ENCODE measurements around the gene NPM1.
"Not testable (repeated sequence)": the region's sequence is repeated elsewhere in the genome, so short reads cannot be mapped to it uniquely, and the experiment has no call there.

The NPM1 gene

DNA sequence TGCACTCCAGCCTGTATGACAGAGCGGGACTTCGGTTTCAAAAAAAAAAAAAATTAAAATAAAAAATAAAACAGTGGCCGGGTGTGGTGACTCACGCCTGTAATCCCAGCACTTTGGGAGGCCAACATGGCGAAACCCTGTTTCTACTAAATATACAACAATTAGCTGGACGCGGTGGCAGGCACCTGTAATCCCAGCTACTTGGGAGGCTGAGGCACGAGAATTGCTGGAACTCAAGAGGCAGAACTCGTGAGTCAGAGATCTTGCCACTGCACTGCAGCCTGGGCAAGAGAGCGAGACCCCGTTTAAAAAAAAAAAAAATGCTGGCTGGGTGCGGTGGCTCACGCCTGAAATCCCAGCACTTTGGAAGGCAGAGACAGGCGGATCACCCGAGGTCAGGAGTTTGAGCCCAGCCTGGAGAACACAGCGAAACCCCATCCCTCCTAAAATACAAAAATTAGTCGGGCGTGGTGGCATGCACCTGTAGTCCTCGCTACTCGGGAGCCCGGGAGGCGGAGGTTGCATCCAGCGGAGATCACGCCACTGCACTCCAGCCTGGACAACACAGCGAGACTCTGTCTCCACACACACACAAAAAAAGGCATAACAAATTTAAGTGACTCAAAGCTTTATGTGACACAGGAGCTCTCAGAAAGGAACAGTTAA is 1.5 kb upstream of the NPM1 start:
- no peak for DNase-seq (ENCODE audit: low read depth in 1 of 2, low spot score in 1 of 2)

DNA sequence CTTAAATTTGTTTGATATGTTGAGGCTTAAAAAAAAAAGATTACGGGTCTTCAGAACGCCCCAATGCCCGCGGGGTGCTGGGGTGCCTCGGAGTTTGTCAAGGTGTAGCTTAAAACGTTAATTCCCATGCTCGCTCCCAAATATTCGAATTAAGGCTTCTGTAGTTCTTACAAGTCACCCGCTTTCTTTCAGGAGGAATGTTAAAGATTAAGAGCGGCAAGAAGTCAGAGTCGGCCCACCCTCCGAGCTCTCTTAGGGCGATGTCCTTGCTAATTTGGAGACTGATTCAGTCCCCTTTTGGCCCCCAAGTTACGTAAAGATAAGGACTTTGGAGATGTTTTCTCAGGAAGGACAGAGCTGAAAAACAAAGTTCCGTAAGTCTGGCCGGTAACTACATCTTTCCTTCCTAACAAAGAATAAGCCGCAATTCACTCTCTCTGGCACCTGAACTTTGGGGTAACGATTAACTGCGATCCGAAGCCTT is 746 bp upstream of the NPM1 start:
- no peak for DNase-seq (ENCODE audit: low read depth in 1 of 2, low spot score in 1 of 2)

DNA sequence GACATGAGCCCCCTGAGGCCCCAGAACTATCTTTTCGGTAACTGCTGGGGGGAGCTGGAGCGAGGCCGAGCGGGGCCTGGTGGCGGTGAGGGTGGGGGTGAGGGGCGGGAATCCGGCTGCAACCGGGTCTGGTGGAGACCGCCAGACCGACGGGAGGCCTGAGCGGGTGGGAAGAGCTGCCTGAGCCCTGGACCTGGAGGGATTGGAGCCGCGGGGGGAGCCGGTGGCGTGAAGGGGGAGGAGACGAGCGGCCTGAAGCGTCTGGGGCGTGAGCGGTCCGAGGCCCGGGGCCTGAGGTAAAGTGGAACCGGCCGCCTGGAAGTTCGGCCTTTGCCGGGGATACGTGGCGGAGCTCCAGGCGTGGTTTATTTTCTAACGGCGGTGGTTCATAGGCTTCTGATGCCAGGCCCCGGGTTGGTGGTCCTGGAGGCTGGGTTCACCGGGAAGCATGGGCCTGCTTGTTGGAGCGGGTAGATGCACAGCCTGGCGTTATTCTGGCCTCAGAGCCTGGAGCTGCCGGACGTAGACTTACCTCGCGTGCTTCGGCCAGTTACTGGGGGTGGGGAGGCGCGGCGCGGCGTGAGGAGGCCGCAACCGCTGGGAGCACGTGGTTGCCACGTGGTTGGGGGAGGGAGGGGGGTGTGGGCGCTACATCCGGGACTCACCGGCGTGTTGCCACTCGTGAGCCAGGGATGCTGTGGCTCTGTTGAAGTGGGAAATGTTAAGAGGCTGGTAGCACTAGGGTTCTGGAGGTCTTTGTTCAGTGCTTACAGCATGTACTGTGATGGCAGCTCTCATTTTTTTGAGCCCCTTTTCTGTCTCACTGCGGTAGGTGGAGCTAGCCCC is 544 bp downstream of the NPM1 start:
- DNase-seq (ENCODE audit: low read depth in 1 of 2, low spot score in 1 of 2), result peak; percentile 75 to 76

DNA sequence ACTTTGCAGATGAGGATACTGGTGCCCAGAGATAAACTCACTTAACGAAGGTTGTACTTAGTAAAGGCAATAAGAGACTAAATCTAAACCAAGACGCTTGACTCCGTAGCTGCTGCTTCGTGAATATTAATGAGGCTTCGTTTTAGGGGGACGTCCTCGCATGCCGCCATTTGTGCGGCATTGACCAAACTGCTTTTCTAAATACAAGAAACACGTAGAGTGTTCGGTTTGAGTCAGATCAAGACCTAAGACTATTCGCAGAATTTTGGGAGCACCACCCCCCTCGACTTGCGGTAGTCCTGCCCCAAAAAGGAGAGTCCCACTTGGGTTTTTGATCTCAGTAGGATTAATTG is 1.1 kb downstream of the NPM1 start:
- peak in 1 of 2 donors; percentile 19 for DNase-seq (ENCODE audit: low read depth in 1 of 2, low spot score in 1 of 2)

DNA sequence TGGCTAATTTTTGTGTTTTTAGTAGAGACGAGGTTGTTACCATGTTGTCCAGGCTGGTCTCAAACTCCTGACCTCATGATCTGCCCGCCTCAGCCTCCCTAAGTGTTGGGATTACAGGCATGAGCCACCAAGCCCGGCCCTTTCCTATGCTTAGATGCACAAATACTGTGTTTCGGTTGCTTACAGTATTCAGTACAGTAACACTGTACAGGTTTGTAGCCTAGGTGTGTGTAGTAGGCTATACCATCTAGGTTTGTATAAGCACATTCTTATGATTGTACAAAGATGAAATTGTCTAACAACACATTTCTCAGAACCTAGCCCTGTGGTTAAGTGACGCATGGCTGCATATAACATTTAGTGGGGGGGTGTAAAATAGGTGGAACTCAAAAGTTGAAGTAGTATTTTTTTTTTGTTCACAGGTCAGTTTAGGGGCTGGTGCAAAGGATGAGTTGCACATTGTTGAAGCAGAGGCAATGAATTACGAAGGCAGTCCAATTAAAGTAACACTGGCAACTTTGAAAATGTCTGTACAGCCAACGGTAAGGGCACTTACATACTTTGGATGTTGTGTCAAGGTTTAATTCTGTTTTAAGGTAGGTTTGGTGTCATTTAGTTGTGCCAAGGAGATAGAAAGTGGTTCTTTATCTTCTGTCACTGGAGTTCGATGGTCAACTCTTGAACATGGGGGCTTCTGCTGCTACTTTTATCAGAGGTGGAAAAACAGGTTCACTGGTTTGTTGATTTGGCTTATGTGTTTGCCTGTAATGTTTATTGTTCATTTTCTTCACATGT is 3.4 kb downstream of the NPM1 start:
- DNase-seq (ENCODE audit: low read depth in 1 of 2, low spot score in 1 of 2), result no peak

DNA sequence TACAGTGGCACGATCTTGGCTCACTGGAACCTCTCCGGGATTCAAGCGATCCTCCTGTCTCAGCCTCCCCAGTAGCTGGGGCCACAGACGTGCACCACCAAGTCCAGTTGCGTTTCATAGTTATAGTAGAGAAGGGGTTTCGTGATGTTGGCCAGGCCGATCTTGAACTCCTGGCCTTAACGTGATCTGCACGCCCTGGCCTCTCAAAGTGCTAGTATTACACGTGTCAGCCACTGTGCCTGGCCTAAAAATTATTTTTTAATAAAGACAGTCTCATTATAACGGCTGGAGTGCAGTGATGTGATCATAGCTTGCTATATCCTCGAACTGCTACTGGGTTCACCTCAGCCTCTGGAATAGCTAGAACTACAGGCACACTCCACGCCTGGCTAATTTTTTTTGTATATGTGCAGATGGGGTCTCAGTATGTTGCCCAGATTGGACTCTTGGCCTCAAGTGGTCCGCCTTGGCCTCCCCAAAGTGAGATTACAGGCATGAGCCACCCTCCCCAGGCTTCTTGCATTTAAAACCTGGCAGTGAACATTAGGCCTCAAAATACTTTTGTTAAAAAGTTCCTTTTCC is 4.4 kb downstream of the NPM1 start:
- DNase-seq (ENCODE audit: low read depth in 1 of 2, low spot score in 1 of 2), result no peak

DNA sequence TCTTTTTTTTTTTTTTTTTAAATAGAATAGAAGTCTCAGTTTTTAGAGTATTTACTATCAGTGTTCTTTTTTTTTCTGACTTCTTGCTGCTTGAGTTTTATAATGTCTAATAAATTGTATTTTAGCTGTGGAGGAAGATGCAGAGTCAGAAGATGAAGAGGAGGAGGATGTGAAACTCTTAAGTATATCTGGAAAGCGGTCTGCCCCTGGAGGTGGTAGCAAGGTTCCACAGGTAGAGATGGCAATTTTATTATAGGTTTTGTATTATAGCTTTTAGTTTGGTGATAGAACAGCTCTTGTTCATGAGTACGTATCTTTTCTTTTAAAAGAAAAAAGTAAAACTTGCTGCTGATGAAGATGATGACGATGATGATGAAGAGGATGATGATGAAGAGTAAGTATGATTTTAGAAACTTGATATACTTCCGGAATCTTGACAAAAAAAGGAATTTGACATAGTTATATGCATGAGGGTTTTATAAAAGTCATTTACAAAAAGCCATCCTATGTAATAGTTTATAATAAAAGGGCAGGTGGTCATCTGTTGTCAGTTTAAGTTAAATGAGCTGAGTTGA is 5.0 kb downstream of the NPM1 start:
- no peak for DNase-seq (ENCODE audit: low read depth in 1 of 2, low spot score in 1 of 2)

DNA sequence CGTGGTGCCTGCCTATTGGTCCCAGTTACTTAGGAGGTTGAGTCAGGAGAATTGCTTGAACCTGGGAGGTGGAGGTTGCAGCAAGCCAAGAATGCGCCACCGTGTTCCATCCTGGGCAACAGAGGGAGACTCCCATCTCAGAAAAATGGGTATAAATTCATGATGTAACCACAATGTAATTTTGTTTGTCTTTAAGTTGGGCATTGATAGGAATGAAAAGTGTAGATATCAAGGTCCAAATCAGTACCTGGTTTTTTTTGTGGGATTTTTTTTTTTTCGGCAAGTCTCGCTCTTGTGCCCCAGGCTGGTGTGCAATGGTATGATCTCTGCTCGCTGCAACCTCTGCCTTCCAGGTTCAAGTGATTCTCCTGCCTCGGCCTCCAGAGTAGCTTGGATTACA is 7.4 kb downstream of the NPM1 start:
- no peak for DNase-seq (ENCODE audit: low read depth in 1 of 2, low spot score in 1 of 2)

DNA sequence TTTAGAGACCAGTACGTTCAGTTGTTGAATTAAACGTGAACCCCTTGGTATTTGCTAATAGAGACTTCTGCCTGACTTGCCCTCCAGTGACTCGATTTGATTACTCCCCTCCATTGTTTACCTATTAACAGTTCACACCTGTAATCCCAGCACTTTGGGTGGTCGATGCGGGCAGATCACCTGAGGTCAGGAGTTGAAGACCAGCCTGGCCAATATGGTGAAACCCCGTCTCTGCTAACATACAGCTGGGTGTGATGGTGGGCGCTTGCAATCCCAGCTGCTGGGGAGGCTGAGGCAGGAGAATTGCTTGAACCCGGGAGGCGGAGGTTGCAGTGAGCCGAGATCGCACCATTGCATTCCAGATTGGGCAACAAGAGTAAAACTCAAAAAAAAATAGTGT is 8.9 kb downstream of the NPM1 start:
- DNase-seq (ENCODE audit: low read depth in 1 of 2, low spot score in 1 of 2), result not testable (repeated sequence)

DNA sequence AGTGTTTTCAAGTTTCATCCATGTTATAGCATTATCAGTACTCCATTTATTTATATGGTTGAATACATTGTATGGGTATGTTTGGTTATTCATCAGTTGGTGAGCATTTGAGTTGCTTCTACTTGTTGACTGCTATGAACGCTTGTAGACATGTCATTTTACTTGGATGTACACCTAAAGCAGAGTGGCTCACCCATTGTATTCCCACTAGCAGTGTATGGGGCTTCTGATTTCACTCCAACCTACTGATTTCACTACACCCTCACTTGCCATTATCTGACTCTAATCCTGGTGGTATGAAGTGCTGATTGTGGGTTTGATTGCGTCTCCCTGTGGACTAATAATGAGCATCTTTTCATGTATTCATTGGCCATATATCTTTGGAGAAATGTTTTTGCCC is 9.5 kb downstream of the NPM1 start:
- no peak for DNase-seq (ENCODE audit: low read depth in 1 of 2, low spot score in 1 of 2)

DNA sequence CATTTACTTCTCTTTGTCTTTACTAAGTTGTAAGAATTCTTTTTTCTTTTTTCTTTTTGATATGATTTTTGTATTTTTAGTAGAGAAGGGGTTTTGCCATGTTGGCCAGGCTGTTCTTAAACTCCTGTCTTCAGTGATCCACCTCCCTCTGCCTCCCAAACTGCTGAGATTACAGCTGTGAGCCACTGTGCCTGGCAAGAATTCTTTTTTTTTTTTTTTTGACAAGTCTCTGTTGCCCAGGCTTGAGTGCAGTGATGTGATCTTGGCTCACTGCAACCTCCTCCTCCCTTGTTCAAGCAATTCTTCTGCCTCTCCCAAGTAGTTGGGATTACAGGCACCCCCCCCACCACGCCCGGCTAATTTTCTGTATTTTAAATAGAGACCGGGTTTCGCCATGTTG is 9.9 kb downstream of the NPM1 start:
- DNase-seq (ENCODE audit: low read depth in 1 of 2, low spot score in 1 of 2), result no peak

DNA sequence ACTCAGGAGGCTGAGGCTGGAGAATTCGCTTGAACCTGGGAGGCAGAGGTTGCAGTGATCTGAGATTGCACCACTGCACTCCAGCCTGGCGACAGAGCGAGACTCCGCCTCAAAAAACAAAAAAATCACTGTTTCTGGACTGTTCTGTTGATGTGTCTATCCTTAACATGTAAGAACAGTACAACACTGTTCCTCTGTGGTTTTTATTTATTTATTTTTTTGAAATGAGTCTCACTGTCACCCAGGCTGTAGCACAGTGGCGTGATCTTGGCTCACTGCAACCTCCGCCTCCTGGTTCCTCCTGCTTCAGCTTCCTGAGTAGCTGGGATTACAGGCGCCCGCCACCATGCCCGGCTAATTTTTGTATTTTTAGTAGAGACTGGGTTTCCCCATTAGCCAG is 11.0 kb downstream of the NPM1 start:
- DNase-seq (ENCODE audit: low read depth in 1 of 2, low spot score in 1 of 2), result not testable (repeated sequence)

DNA sequence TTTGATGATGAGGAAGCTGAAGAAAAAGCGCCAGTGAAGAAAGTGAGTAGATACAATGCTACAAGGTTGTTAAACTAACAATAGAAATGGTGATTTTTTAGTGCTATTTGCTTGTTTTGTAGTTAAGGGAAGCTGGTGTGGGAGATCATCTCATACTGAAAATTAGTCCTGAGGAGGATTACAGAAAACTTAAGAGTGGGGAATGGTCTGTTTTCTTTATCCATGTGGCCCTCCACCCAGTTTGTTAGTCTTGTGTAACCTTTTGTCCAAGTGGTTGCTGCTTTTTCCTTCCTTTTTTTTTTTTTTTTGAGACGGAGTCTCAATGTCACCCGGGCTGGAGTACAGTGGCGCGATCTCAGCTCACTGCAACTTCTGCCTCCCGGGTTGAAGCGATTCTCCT is 12.5 kb downstream of the NPM1 start:
- DNase-seq (ENCODE audit: low read depth in 1 of 2, low spot score in 1 of 2), result no peak

DNA sequence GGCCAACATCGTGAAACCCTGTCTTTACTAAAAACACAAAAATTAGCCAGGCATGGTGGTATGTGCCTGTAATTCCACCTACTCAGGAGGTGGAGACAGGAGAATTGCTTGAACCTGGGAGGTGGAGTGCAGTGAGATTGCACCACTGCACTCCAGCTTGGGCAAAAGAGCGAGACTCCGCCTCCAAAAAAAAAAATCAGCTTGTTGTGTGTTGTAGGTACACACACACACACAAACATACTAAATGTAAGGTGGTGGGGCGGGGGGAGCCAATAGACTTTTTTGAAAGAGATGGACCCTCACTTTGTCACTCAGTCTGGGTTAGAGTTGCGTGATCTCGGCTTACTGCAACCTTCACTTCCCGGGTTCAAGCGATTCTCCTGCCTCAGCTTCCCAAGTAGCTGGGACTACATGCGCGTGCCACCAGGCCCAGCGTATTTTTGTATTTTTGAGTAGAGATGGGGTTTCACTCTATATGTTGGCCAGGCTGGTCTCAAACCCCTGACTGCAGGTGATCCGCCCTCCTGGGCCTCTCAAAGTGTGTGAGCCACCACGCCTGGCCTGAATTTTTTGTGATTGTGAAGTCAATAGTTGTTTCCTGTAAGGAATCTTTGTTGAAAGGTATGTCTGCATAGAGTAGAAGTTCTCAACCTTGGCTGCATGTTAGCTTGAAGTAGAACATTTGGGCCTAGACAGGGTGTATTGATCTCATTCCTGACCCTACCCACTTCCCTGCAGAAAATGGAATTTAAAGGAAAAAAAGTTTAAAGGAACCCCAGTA is 13.7 kb downstream of the NPM1 start:
- DNase-seq (ENCODE audit: low read depth in 1 of 2, low spot score in 1 of 2), result no peak

DNA sequence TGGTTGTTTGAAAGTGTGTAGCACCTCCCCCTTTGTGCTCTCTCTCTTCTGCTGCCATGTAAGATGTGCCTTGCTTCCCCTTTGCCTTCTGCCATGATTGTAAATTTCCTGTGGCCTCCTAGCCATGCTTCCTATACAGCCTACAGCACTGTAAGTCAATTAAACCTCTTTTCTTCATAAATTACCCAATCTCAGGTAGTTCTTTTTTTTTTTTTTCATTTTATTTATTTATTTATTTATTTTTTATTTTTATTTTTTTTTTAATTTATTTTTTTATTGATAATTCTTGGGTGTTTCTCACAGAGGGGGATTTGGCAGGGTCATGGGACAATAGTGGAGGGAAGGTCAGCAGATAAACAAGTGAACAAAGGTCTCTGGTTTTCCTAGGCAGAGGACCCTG is 15.1 kb downstream of the NPM1 start:
- not testable (repeated sequence) for DNase-seq (ENCODE audit: low read depth in 1 of 2, low spot score in 1 of 2)

DNA sequence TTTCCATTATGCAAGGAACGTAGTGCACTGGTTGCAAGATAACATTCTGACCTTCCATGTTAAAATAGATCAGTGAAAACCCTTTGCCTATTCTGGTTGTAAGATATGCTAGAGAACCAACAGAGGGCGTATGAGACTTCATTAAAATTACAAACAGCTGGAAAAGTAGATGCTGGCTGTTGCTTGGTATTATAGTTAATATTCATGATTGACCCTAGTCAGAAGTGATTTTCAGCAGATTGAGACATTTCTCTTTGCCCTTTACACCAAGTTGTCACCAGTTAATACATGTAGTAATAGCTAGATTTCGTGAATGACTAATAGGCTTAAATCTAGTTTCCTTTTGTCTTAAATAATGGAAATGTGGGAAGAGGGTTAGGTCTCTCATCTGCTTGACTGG is 18.0 kb downstream of the NPM1 start:
- DNase-seq (ENCODE audit: low read depth in 1 of 2, low spot score in 1 of 2), result no peak

DNA sequence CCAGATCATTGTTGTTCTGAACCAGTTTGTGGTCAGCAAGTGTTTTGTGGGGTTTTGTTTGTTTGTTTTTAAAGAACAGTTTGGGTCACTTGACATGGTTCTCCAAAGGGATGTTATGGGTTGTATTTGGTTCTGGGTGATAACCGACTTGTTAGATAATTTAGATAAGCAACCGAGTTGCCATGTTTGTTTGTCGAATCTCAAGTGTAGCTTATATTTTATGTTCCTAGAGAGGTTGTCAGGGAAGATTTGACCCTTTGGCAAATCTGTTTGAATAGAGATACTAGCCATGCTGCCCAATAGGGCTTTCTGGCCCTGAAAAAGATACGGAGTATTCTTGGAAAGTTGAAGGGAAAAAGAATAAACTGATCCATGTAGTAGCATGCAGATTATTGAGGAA is 19.6 kb downstream of the NPM1 start:
- no peak for DNase-seq (ENCODE audit: low read depth in 1 of 2, low spot score in 1 of 2)

DNA sequence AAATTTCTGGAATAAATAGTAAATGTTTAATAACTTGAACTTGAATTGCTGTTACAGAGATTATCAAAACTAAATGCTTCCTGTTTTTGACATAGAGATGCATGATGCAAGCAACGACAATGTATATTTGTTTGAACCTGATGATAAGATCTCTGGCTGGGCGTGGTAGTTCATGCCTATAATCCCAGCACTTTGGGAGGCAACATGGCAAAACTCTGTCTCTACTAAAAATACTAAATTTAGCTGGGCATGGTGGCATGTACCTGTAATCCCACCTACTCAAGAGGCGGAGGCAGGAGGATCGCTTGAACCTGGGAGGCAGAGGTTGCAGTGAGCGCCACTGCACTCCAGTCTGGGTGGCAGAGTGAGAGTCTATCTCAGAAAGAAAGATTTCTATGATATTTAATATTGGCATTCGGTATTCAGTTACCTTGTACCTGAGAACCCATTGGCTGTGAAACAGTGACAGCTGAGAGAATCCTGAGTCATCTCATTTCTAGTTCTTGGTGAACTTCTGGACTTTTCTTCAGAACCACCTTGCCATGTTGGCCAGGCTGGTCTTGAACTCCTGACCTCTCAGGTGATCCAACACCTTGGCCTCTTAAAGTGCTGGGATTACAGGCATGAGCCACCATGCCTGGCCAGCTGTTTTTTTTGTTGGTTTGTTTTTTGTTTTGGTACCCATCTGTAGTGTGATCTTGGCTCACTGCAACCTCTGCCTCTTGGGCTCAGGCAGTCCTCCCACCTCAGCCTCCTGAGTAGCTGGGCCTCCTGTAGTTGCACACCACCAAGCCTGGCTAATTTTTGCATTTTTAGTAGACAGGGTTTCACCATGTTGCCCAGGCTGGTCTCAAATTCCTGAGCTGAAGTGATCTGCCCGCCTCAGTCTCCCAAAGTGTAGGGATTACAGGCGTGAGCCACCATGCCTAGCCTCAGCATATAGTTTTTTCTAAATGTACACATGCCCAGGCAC is 21.8 kb downstream of the NPM1 start:
- DNase-seq (ENCODE audit: low read depth in 1 of 2, low spot score in 1 of 2), result no peak

DNA sequence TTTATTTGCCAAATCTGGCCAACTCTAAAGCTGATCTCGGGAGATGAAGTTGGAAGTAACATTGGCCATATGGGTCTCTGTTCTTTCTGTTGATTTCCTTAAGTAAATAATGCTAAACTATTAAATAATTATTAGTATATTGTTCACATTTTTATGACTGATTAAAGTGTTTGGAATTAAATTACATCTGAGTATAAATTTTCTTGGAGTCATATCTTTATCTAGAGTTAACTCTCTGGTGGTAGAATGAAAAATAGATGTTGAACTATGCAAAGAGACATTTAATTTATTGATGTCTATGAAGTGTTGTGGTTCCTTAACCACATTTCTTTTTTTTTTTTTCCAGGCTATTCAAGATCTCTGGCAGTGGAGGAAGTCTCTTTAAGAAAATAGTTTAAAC is 22.5 kb downstream of the NPM1 start:
- DNase-seq (ENCODE audit: low read depth in 1 of 2, low spot score in 1 of 2), result no peak
